ENCODE data around the gene FAM72A.
"Not testable (repeated sequence)": the region's sequence is repeated elsewhere in the genome, so short reads cannot be mapped to it uniquely, and the experiment has no call there.

FAM72A gene

GRCh38 chr1:206202789-206203363 lies at the start of gene FAM72A:
Gene FAM72A, minus strand, starts transcription at chr1:206202839. Its CDS starts 814 bp downstream, at chr1:206202025.
- DNase-seq (ENCODE audit: low spot score in 2 of 2) (peak; percentile 82 to 95), ATAC-seq (ENCODE audit: low read depth) (peak; percentile 78)
- Mint-ChIP-seq H3K27ac (peak within 1 kb of the TSS; percentile 78), H3K4me3 (peak within 1 kb of the TSS; percentile 90)
- not testable (repeated sequence) for H3K36me3 Mint-ChIP-seq, H3K27me3 Mint-ChIP-seq, H3K9me3 Mint-ChIP-seq, H3K4me1 Mint-ChIP-seq

GRCh38 chr1:206250953-206251681 lies 48.5 kb upstream of the FAM72A start:
- DNase-seq (ENCODE audit: low spot score in 2 of 2) (peak in 1 of 2 donors; percentile 14), ATAC-seq (ENCODE audit: low read depth) (peak; percentile 91)
- H3K4me1 Mint-ChIP-seq, H3K27ac Mint-ChIP-seq, H3K9me3 Mint-ChIP-seq, H3K36me3 Mint-ChIP-seq, H3K4me3 Mint-ChIP-seq, H3K27me3 Mint-ChIP-seq: not testable (repeated sequence)

- not testable (repeated sequence) for H3K9me3 Mint-ChIP-seq; H3K4me1 Mint-ChIP-seq; H3K4me3 Mint-ChIP-seq; ATAC-seq (ENCODE audit: low read depth); H3K27me3 Mint-ChIP-seq; DNase-seq (ENCODE audit: low spot score in 2 of 2); H3K27ac Mint-ChIP-seq; H3K36me3 Mint-ChIP-seq
Measured at GRCh38 chr1:206246129-206246886, 43.7 kb upstream of the FAM72A start.

- H3K27ac Mint-ChIP-seq; H3K36me3 Mint-ChIP-seq; DNase-seq (ENCODE audit: low spot score in 2 of 2); H3K27me3 Mint-ChIP-seq; H3K9me3 Mint-ChIP-seq; H3K4me3 Mint-ChIP-seq; H3K4me1 Mint-ChIP-seq; ATAC-seq (ENCODE audit: low read depth): not testable (repeated sequence)
Measured at GRCh38 chr1:206245479-206245878, 42.8 kb upstream of the FAM72A start.

GRCh38 chr1:206243335-206243734 lies 40.7 kb upstream of the FAM72A start:
- not testable (repeated sequence) for H3K27ac Mint-ChIP-seq, H3K4me3 Mint-ChIP-seq, H3K9me3 Mint-ChIP-seq, H3K36me3 Mint-ChIP-seq, H3K4me1 Mint-ChIP-seq, H3K27me3 Mint-ChIP-seq
- peak; percentile 24 to 45 for DNase-seq (ENCODE audit: low spot score in 2 of 2)
- ATAC-seq (ENCODE audit: low read depth) = peak; percentile 87

GRCh38 chr1:206240288-206240687 lies 37.6 kb upstream of the FAM72A start:
- not testable (repeated sequence) for H3K36me3 Mint-ChIP-seq, H3K4me1 Mint-ChIP-seq, H3K27me3 Mint-ChIP-seq, H3K9me3 Mint-ChIP-seq, H3K4me3 Mint-ChIP-seq
- peak; percentile 46 to 47 for DNase-seq (ENCODE audit: low spot score in 2 of 2)
- ATAC-seq (ENCODE audit: low read depth) = peak; percentile 74
- peak overlapping the region; percentile 88 for H3K27ac Mint-ChIP-seq

GRCh38 chr1:206235190-206235589 lies 32.6 kb upstream of the FAM72A start:
- H3K36me3 Mint-ChIP-seq; ATAC-seq (ENCODE audit: low read depth); H3K27me3 Mint-ChIP-seq; H3K4me3 Mint-ChIP-seq; H3K4me1 Mint-ChIP-seq; H3K9me3 Mint-ChIP-seq; H3K27ac Mint-ChIP-seq; DNase-seq (ENCODE audit: low spot score in 2 of 2): not testable (repeated sequence)

GRCh38 chr1:206234189-206234916 lies 31.7 kb upstream of the FAM72A start:
- not testable (repeated sequence) for H3K36me3 Mint-ChIP-seq; H3K27me3 Mint-ChIP-seq; H3K4me3 Mint-ChIP-seq; DNase-seq (ENCODE audit: low spot score in 2 of 2); H3K9me3 Mint-ChIP-seq; H3K4me1 Mint-ChIP-seq; ATAC-seq (ENCODE audit: low read depth); H3K27ac Mint-ChIP-seq

- ATAC-seq (ENCODE audit: low read depth) = peak; percentile 97
- DNase-seq (ENCODE audit: low spot score in 2 of 2); H3K4me1 Mint-ChIP-seq; H3K4me3 Mint-ChIP-seq; H3K27ac Mint-ChIP-seq; H3K9me3 Mint-ChIP-seq; H3K27me3 Mint-ChIP-seq; H3K36me3 Mint-ChIP-seq: not testable (repeated sequence)
Measured at GRCh38 chr1:206232970-206233645, 30.5 kb upstream of the FAM72A start.

GRCh38 chr1:206231989-206232388 lies 29.4 kb upstream of the FAM72A start:
- not testable (repeated sequence) for DNase-seq (ENCODE audit: low spot score in 2 of 2); ATAC-seq (ENCODE audit: low read depth); H3K9me3 Mint-ChIP-seq; H3K4me1 Mint-ChIP-seq; H3K4me3 Mint-ChIP-seq; H3K27me3 Mint-ChIP-seq; H3K36me3 Mint-ChIP-seq; H3K27ac Mint-ChIP-seq

- not testable (repeated sequence) for ATAC-seq (ENCODE audit: low read depth); H3K27me3 Mint-ChIP-seq; DNase-seq (ENCODE audit: low spot score in 2 of 2); H3K27ac Mint-ChIP-seq; H3K9me3 Mint-ChIP-seq; H3K36me3 Mint-ChIP-seq; H3K4me1 Mint-ChIP-seq; H3K4me3 Mint-ChIP-seq
Measured at GRCh38 chr1:206229286-206229685, 26.6 kb upstream of the FAM72A start.

GRCh38 chr1:206226886-206227285 lies 24.2 kb upstream of the FAM72A start:
- not testable (repeated sequence) for H3K27me3 Mint-ChIP-seq; H3K4me3 Mint-ChIP-seq; H3K27ac Mint-ChIP-seq; H3K36me3 Mint-ChIP-seq; ATAC-seq (ENCODE audit: low read depth); DNase-seq (ENCODE audit: low spot score in 2 of 2); H3K4me1 Mint-ChIP-seq; H3K9me3 Mint-ChIP-seq

GRCh38 chr1:206225386-206225785 lies 22.7 kb upstream of the FAM72A start:
- H3K27me3 Mint-ChIP-seq, H3K36me3 Mint-ChIP-seq: not testable (repeated sequence)

More at GRCh38 chr1:206225386-206225785, 22.7 kb upstream of the FAM72A start:
- ATAC-seq (ENCODE audit: low read depth); H3K4me1 Mint-ChIP-seq; H3K27ac Mint-ChIP-seq; H3K9me3 Mint-ChIP-seq; DNase-seq (ENCODE audit: low spot score in 2 of 2); H3K4me3 Mint-ChIP-seq: not testable (repeated sequence)

Data from memory B cell (primary cell).